Lung microvascular endothelial cell (primary cell): ENCODE measurements around the gene MST1R. TPM values are rescaled to one million over a fixed set of nuclear protein-coding genes. Genes with fewer than 3 reads are reported as not detected.

Source experiments
- DNase-seq, 2 donors: peaks; one replicate each; pipeline versions ENCODE4 v3.0.0 to v3.0.0-alpha.2; 2010; ENCODE audit warnings: low read depth in 2 of 2
- total RNA-seq: library from RNA; depleted of rRNA; stranded (reverse); fragments of >200 nt; gene quantifications from 2 replicates; pipeline ENCODE4 v1.2.1, GENCODE V29; 2014

Gene MST1R
- total RNA-seq, 1 donor from 2014 or later, result under 0.01 TPM

- peak; percentile 41 to 53 for DNase-seq
Measured at GRCh38 chr3:49841126-49841696, 62.5 kb downstream of the MST1R start.

- DNase-seq, result no peak
Measured at GRCh38 chr3:49840388-49840787, 63.3 kb downstream of the MST1R start.

GRCh38 chr3:49839193-49839809 lies 64.4 kb downstream of the MST1R start:
- DNase-seq, result peak; percentile 82 to 88

Other genes with a start within 250 kb of the MST1R start
- gene APEH, start 229.5 kb downstream of the MST1R start, total RNA-seq, result 88.3 and 92.1 TPM in 2 replicates
- 1.5 and 2.2 TPM in 2 replicates for gene MST1, start 214.4 kb downstream of the MST1R start, total RNA-seq
- 14.8 and 23.2 TPM in 2 replicates for gene RNF123, start 214.3 kb downstream of the MST1R start, total RNA-seq
- gene AMIGO3, start 184.2 kb downstream of the MST1R start, total RNA-seq, result under 0.01 and 0.40 TPM in 2 replicates
- gene GMPPB, start 179.9 kb downstream of the MST1R start, total RNA-seq, result 12.9 and 19.4 TPM in 2 replicates
- gene IP6K1, start 117.3 kb downstream of the MST1R start, total RNA-seq, result 37.3 and 47.4 TPM in 2 replicates
- not detected in 2 replicates for gene CDHR4, start 104.0 kb downstream of the MST1R start, total RNA-seq
- 12.3 and 17.2 TPM in 2 replicates for gene INKA1, start 100.6 kb downstream of the MST1R start, total RNA-seq
- 23.3 and 23.4 TPM in 2 replicates for gene UBA7, start 89.9 kb downstream of the MST1R start, total RNA-seq
- 1.2 and 2.4 TPM in 2 replicates for gene TRAIP, start 47.3 kb downstream of the MST1R start, total RNA-seq
- gene CAMKV, start 34.0 kb downstream of the MST1R start, total RNA-seq, result under 0.01 TPM in 2 replicates
- gene MON1A, start 25.9 kb upstream of the MST1R start, total RNA-seq, result 5.7 and 7.9 TPM in 2 replicates
- gene RBM6, start 36.3 kb upstream of the MST1R start, total RNA-seq, result 19.2 and 36.7 TPM in 2 replicates
- 84.3 and 152 TPM in 2 replicates for gene RBM5, start 185.0 kb upstream of the MST1R start, total RNA-seq